Stimulated activated CD4-positive, alpha-beta T cell treated with anti-CD3 and anti-CD28 coated beads, Interleukin-1b, Interleukin-23, amount 100 ng/mL, for 48 hours (primary cell): ENCODE measurements around the gene CAPN15.
"Not testable (repeated sequence)": the region's sequence is repeated elsewhere in the genome, so short reads cannot be mapped to it uniquely, and the experiment has no call there.

ENCODE experiments used
- DNase-seq: peaks from one replicate; pipeline ENCODE4 v3.0.0-alpha.2; 2020

Gene CAPN15

GRCh38 chr16:507527-507926 is 20.0 kb upstream of the CAPN15 start:
- not testable (repeated sequence) for DNase-seq

DNA sequence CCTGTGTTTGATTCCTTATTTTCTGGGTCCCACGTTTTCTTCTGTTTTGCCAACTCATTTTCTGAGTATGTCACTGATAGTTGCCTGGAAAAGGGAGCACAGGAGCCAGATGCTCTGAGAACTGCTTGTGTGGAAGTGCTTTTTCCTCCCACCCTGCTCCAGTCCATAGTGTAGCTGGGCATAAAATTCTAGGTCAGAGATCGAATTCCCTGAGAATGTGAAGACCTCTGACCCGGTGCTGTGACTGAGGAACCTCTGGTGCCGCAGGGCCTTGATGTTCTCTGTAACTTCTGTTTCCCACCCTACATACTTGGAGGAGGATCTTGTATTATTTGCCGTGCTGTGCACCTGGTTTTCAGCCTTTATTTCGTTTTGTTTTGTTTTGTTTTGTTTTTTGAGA is 19.5 kb upstream of the CAPN15 start:
- no peak for DNase-seq

DNA sequence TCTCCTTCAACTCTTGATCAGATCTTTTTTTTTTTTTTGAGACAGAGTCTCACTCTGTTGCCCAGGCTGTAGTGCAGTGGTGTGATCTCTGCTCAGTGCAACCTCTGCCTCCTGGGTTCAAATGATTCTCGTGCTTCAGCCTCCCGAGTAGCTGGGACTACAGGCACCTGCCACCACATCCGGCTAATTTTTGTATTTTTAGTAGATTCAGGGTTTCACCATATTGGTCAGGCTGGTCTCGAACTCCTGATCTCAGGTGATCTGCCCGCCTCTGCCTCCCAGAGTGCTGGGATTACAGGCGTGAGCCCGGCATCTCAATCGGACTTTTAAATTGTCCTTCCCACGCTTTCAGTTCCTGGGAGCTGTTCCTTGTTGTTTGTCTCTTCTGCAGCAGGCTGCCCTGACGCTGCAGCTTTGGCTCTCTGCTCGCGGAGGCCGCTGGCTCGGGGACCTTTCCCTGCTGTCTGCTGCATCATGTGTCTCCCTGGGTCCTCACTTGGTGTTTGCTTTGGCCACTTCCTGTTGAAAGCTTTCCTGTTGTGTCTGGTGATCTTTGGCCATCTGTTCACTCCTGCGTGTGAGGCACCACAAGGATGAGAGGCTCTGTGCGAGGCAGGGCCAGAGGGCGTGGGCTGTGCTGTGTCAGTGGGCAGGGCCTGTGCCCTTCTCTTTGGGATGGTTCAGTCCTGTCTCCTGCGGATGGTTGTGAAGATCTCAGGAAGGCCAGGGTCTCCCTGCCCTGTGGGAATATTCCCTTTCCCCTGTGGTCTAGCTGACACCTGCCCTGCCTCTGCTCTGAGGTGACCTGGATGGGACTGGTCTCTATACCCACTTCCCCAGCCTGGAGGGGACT is 18.4 kb upstream of the CAPN15 start:
- DNase-seq = no peak

GRCh38 chr16:510066-510825 is 17.3 kb upstream of the CAPN15 start:
- DNase-seq = no peak

DNA sequence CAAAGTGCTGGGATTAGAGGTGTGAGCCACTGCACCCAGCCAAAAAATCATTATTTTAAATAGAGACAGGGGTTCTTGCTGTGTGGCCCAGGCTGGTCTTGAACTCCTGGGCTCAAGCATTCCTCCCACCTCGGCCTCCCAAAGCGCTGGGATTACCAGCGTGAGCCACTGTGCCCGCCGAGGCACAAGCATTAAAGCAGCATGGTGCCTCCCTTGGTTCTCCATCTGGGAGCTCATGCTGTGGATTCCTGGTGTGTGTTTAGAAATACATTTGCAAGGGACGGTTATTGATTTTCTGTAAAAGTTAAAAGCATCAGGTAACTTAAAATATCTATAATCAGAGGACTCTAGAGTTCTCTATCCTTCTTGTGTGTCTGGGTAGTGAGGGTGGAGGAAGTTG is 14.7 kb upstream of the CAPN15 start:
- DNase-seq = no peak

DNA sequence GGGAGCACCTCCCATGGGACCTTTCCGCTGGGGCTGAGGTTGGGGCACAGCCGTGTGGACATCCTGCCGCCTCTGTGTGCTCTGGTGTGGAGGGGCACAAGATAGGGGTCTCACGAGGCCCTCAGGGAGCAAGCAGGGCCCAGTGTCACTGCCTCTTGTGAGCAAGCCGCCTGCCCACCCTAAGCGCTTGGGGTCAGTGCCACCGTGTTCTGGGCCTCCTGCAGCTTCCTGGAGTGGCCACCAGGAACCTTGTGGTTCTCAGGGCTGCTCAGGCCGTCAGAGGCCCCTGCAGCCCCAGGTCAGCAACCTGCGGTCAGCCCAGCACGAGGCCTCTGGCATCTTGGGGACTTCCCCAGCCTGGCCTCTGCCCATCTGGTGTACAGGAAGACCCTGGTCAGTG is 13.6 kb upstream of the CAPN15 start:
- no peak for DNase-seq

DNA sequence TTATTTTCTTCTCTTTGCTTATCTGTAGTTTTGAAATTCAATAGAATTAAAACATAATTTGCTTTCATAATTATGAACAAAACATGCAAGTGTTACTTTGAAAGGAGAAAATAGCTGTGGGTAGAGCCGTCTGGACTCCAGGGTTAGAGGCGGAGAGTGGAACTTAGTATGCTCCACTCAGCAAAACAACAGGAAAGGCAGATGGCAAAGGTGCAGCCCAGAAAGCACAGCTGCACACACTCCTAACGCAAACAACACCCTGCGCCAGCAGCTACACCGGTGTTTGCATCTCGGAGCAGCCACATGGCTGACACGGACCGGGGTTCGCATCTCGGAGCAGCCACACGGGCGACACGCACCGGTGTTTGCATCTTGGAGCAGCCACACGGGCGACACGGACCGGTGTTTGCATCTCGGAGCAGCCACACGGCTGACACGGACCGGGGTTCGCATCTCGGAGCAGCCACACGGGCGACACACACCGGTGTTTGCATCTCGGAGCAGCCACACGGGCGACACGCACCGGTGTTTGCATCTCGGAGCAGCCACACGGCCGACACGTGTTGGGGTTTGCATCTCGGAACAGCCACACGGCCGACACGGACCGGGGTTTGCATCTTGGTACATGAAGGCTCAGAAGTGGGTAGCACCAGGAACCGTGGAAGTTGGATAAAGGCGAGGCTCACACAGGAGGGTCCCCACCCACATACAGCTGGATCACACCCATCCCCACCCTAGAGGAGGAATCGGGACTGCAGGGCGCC is 12.2 kb upstream of the CAPN15 start:
- DNase-seq = no peak

- DNase-seq = no peak
Measured at GRCh38 chr16:515939-516226, 11.6 kb upstream of the CAPN15 start.

- DNase-seq = no peak
Measured at GRCh38 chr16:516301-516700, 11.2 kb upstream of the CAPN15 start.

GRCh38 chr16:518858-519257 is 8.7 kb upstream of the CAPN15 start:
- DNase-seq = no peak

GRCh38 chr16:519425-519824 is 8.1 kb upstream of the CAPN15 start:
- no peak for DNase-seq

GRCh38 chr16:519841-520687 is 7.4 kb upstream of the CAPN15 start:
- no peak for DNase-seq

DNA sequence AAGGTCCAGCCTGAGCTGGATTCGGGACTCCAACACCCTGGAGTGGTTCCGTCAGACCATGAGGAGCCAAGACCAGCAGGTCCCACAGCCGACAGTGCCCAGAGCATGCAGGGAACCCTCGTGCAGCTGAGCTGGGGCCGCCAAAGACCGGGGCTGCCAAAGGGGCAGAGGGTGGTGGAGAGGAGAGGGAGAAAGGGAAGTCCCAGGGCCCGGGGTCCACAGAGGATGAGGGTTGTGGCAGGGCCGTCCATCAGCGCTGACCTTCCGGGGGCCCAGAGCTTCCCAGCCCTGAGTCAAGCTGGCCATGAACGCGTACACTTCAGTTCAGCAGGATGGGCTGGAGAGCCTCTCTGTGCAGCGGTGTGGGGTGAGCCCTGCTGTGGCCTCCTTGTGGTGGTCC is 6.7 kb upstream of the CAPN15 start:
- no peak for DNase-seq

DNA sequence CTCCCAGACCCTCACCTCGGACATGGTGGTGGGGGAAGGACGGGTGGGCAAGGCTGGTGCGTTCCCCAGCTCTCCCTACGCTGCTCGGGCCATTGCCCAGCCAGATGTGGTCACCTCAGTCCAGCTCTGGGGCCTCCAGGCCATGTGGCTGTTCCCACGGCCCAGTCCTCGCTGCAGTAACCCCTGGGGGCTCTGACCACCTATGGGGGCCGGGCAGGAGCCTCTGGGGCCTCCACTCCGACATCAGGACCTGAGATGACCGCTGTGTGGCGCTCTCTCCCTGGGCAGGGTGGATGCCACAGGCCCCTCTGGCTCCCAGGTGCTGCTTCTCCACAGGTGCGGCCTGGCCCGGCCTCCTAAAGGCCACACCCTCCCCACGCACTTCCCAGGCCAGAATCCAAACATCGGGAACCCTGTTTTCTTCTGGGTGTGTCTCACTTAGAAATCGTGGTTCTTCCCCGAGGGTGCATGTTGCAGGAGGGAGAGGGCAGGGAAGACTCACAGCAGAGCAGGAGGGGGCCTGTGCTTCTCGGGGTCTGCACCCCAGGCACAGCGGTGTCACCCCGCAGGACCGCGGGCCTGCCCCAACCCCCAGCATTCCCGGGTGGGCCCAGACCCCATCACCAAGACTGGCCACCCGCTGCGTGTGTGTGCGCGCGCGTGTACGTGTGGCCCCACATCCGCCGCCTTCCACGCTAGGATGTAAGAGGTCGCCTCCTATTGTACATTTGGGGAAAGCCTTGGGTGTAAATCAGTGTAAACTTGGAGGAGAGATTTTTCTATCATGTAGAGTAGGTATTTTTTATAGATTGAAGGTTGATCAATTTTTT is 5.9 kb upstream of the CAPN15 start:
- DNase-seq = no peak

DNA sequence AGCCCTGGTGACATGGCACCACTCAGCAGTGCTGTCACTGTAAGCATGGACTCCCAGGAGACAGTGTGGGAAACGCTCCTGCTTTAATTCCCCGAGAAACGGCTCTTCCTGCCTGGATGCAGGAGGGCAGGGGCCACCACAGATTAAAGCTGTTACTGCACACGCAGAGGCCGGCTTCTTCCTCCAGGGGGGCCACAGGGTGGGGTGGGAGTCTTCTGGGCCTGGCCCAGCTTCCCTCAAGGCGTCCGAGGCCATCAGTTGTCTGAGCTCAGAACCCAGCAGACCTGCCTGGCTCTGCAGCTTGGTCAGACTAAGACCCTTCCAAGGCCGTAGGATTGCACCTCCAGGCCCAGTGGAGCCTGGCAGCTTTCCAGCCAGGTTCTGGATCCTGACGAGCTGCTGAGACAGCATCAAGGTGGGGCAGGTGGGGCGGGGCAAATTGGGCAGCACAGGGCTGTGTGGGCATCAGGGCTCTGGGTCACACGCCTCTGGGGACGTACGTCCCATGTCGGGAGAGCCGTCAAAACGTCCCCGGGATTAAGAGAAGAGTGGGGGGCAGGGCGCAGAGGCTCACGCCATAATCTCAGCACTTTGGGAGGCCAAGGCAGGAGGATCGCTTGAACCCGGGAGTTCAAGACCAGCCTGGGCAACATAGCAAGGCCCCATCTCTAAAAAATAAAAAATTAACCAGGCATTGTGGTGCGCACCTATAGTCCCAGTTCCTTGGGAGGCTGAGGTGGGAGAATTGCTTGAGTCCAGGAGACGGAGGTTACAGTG is 5.0 kb upstream of the CAPN15 start:
- DNase-seq = no peak

GRCh38 chr16:523097-523741 is 4.3 kb upstream of the CAPN15 start:
- no peak for DNase-seq

DNA sequence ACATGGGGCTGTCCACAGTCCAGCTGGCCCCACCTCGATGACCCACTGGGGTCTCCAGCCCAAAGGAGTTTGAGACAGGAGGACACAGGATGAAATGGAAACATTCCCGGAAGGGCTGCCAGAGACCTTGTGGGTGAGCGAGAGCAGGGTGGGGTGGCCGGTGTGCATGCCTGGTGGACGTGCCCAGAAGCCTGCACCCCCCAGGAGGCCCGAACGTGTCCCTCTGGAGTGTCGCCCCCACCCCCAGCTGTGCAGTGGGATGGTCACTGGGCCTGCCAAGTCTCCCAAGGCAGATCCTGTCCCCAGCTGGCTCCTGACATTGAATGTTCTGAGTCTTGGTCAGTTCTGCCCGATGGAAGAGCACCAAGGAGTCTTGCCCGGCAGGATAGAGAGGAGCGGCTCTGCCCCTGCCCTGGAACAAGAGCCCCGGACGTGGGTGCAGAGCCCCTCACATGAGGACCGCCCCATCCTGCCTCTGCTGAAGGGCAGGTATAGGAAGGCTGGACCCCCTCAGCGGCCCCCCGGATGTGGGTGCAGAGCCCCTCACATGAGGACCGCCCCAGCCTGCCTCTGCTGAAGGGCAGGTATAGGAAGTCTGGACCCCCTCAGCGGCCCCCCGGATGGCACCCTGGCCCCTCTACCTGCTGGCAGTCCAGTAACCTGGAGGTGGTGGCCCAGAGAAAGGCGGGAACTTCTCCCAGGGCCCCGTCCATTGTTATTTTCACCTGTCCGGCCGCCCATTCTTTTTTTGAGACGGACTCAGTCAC is 3.1 kb upstream of the CAPN15 start:
- no peak for DNase-seq

DNA sequence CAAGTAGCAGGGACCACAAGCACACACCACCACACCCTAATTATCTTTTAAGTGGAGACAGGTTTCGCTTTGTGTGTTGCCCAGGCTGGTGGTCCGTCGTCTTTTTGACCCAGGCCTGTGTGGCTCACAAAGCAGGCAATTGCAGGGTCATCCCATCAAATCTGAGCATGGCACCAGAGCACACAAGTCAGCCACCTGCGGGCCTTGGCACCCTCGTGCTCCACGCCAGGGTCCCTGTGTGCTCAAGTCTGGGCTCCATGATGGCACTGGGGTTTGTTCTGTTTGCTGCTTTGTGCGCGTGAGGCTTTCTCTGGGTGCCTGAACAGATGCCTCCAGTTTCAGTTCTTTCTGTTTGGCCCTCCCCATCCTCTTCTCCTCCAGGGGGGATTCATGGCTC is 2.4 kb upstream of the CAPN15 start:
- peak; percentile 39 for DNase-seq

DNA sequence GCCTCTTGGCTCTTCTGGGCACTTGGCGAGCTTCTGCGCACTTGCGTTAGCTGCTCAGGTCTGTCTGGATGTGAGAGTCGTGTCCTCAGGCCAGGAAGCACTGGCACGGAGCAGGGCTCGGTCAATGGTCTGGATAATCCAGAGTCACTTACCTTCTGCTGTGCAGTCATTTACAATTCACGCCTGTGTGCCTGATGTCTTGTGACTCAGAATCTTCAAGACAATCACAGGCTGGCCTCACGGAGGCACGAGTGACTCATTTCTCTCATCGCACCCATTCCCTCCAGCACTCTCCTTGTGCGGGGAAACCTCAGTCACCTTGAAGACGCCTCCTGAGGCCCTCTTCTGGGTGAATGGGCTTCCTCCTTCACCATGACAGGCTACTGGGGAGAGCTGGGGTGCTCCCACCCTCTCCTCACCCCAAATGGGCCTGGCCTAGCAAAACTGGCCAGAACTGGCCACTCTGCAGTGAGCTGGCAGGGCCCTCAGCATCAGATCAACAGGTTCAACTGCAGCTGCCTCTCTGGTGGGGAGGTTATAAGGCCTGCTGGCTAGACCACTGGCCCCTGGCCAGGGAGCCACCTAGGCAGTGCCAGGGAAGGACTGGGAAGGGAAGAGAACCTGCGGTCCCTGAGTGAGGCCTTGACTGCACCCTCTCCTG is 1.9 kb upstream of the CAPN15 start:
- DNase-seq = peak; percentile 90
